Right ventricle myocardium superior (tissue), 1 donor: ENCODE measurements around the gene STRA6. TPM values are rescaled to one million over a fixed set of nuclear protein-coding genes. Genes with fewer than 3 reads are reported as not detected.

ENCODE experiments used
- ATAC-seq: fragments of 200-7000 bp; cut with Tn5 transposase; one replicate; pipeline ENCODE4 v1.9.1; 2020; ENCODE audit warnings: mild to moderate bottlenecking; ENCODE audit not compliant: poor library complexity
- DNase-seq: peaks from one replicate; pipeline ENCODE4 v3.0.0-alpha.2; 2020
- intact Hi-C: fragments of 100-400 bp; cut with DNase I; formaldehyde crosslinking; loops from one replicate; pipeline ENCODE4 v1.11.2; 2022
- long read RNA-seq: library from polyadenylated mRNA; unstranded; transcript quantifications from one replicate; pipeline ENCODE4 v2.0.0, GENCODE V29; 2021
- total RNA-seq: library from RNA; stranded (reverse); fragmentation: NEBNext Ultra II Directional; extraction: Animal tissue kit (Norgen Biotek cat#: 25700); gene quantifications from one replicate; pipeline ENCODE4 v1.2.1, GENCODE V29; 2021
- donor health status: DM: no; HTN: yes; CAD: no; lungs with severe emphysema.

STRA6 gene, protein sequence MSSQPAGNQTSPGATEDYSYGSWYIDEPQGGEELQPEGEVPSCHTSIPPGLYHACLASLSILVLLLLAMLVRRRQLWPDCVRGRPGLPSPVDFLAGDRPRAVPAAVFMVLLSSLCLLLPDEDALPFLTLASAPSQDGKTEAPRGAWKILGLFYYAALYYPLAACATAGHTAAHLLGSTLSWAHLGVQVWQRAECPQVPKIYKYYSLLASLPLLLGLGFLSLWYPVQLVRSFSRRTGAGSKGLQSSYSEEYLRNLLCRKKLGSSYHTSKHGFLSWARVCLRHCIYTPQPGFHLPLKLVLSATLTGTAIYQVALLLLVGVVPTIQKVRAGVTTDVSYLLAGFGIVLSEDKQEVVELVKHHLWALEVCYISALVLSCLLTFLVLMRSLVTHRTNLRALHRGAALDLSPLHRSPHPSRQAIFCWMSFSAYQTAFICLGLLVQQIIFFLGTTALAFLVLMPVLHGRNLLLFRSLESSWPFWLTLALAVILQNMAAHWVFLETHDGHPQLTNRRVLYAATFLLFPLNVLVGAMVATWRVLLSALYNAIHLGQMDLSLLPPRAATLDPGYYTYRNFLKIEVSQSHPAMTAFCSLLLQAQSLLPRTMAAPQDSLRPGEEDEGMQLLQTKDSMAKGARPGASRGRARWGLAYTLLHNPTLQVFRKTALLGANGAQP
- total RNA-seq, result not detected
- long read RNA-seq, partial matches to known transcripts, result 1 of 1 reads
- long read RNA-seq, other reads (novel, unspliced or antisense), result 0 of 1 reads

DNA sequence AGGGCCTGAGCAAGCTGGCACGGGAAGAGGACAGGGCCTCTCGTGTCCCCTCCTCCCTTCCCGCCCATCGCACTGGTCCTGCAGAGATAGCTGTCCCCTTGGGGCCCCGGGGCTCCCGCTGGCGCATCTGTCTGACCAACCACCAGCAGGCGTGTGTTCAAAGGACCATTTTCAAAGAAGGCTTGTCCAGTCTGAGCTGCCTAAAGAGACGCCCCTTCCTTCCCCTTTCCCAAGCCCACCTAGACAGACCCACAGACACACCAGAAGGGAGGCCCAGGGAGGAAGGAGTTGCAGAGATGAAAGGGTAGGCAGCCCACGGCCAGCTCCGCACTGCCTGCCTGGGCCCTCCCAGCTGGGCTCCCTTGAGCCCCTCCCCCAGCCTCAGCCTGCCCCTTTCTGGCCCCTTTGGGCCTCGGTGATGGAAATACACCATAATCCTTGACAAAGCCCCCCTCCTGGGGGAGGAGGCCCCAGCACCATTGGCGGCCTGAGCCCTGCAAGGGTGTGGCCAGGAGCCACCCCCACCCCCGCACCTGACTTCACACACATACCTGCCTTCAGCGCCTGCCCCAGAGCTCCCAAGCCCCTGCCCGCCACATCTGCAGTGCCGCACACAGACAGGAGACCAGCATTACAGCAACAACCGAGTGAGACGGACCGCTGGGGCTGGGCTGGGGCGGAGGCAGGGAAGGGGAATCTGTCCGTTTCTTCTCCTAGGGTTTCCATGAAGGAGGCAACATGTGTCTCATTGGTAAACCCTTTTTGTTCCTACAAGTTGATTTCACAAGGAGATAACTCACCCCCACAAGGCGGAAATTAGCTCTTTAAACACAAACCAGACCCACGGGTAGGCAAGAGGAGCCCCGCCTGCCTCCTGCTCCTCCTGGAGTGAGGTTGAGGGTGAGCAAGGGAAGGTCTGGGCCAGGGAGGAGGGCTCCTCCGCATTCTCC, at the start of gene STRA6:
Gene STRA6 (minus strand): TSS at position 336 of the 950 bp plus-strand sequence. CDS start 520 bp downstream, outside the sequence.
- intact Hi-C loops, result no loop called here
- DNase-seq (no peak), ATAC-seq (no peak)

DNA sequence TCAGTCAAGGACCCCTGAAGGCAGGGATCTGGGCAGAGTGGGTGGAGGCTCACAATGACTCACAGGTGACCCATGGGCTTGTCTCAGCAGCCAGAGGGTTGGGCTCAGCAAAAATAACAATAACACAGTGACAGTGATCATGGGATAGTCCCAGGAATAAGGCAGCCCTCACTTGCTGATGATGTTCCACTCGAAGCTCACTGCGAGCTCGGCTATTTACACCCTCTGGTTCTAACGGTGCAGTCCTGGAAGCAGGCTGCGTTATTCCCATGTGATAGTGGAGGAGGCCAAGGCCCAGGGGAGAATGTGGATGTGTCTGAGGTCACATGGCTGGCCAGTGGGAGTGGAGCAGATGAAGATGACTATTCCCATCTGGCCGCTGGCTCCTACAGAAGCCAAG, 49.7 kb upstream of the STRA6 start:
- DNase-seq (no peak), ATAC-seq (no peak)
- intact Hi-C loops, result no loop called here

DNA sequence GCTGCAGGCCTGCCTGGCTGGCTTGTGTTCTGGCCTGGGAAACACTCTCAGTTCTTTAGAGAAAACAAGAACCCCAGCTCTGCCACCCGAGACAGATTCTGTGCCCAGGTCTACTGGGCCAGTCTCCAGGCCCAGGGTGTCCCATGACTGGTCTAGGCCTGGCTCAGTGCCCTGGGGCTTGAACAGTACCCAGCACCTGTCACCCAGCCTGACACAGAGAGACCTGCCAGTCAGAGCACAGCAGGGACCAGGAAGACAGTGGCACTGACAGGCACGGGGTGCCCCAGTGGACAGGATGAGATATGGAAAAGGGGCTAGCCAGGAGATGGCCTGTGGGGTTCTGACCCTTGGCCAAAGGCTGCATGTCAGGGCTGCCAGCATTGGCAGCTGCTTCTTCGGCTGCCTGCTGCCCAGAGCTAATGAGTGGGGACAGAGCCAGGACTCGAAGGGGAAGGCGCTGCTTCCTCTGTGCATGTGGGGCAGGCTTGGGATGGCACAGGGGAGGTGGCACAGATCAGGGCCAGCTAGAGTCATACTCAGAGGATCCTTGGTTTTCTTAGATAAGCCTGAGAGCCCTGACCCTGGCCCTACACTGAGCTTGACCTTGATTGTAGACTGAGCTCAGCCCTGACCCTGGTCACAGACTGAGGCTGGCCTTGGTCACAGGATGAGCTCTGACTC, 48.7 kb upstream of the STRA6 start:
- peak; percentile 98 for ATAC-seq
- peak; percentile 91 for DNase-seq
- intact Hi-C loops, result no loop called here

DNA sequence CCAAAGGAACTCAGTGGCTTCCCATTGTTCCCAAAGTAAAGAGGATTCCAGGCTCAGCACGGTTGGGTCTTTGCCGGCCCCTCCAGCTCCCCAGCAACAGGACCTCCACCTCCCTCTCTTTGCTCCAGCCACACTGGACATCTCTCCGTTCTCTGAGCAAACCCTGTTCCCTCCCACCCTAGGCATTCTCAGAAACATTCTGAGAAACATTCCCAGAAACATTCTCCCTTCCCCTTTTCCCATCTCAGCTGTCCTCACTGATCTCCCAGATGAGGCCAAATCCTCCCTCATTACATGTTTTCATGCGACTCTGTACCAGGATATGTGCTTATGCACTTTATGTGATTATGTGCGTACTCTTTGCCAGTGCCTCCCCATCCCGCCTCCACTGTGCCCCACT, 47.7 kb upstream of the STRA6 start:
- intact Hi-C loops, result no loop called here
- ATAC-seq (no peak), DNase-seq (no peak)

DNA sequence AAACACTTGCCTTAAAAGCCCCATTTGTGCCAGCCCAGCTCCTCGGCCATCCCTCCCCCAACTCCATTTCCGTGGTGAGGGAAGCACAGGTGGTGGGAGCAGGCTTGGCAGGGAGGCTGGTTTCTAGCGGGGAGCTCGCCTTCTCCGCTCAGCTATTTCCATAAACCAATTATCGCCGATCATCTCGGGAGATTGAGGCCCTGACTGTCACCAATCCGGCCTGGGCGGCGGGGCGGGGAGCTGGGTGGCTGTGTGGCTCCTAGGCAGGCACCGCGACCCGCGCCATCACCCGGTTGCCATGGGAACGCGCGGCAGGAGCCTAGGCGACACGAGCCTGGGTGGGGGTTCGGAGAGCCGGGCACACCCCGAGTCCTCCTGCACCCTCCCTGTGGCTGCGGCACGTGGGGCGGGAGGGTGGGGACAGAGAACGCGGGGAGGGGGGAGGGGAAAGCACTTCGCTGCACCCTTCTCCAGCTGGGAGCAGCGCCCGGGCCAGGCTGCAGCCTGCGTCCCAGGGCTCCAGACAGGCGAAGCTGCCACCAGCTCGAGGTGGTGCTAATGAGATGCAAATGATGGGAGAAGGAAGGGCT, 42.9 kb upstream of the STRA6 start:
- peak; percentile 60 for ATAC-seq
- intact Hi-C loops, result no loop called here
- no peak for DNase-seq

DNA sequence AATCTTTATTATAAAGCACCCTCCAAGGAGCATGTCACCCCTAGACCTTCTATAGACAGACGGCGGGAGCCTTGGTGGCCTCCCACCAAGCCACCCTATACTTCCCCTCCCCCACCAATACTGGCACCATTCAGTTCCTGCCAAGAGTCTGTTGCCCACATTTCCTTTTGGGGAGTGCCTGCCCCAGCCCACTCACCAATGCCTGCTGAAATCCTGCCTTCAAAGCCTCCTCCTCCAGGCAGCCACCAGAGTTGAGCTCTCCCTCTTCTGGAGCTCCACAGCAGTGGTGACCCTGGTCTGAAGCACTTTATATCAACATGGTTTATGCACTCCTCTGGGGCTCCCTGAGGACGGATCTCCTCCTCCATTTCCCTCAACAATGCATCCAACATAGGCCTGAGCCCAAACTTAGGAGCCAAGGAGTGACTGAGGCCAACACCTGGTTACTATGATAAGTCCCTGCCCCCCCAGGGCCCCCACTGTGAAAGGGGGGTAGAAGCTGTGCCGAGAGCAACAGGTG, 42.3 kb upstream of the STRA6 start:
- no peak for DNase-seq
- intact Hi-C loops, result no loop called here
- no peak for ATAC-seq

DNA sequence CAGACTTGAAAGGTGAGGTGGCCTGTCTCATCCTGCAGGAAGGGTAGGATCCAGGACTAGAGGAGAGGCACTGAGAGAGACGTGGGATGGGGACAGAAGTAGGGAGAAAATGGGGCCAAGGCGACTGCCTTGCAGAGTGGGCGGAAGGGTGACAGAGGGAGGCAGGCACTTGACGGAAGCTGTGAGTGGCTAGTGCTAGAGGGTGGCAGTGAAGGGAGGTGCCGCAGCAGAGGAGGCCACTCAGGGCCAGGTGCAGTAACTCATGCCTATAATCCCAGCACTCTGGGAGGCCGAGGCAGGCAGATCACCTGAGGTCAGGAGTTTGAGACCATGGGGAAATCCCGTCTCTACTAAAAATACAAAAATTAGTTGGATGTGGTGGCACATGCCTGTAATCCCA, 40.8 kb upstream of the STRA6 start:
- DNase-seq, result no peak
- intact Hi-C loops, result no loop called here
- no peak for ATAC-seq

DNA sequence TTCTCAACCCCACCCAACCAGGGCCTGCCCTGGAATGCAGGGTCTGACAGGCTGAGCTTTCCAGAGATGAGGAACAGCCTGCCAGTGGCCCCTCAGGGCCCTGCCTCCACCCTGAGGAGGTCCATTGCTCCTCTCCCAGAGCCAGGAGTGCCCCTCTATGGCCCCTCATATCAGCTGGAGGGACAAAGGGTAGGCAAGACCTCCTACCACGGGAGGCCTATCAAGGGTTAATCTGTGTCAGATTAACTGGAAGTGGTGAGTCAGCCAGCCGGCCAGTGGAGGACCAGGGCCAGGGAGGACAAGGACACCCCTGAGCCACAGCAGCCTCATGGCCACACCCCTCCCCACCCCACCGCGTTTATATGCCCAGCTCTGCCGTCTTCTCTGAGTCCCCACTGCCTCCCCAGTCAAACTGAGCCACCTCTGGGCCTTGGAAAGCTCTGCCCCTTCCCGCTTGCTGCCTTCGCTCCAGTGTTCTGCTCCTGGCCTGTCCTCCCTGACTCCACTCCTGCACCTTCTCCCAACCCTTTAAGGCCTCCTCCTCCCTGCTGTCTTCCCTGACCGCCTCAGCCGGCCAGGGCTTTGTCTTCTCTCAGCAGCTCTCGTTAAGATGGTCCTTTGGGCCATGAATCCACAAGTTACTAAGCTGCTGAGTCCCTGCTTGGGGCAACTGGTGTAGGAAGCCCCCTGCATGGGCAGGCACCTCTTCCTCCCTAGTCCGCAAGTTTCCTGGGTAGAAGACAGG, 40.0 kb upstream of the STRA6 start:
- DNase-seq (peak; percentile 55), ATAC-seq (no peak)
- intact Hi-C loops, result no loop called here

DNA sequence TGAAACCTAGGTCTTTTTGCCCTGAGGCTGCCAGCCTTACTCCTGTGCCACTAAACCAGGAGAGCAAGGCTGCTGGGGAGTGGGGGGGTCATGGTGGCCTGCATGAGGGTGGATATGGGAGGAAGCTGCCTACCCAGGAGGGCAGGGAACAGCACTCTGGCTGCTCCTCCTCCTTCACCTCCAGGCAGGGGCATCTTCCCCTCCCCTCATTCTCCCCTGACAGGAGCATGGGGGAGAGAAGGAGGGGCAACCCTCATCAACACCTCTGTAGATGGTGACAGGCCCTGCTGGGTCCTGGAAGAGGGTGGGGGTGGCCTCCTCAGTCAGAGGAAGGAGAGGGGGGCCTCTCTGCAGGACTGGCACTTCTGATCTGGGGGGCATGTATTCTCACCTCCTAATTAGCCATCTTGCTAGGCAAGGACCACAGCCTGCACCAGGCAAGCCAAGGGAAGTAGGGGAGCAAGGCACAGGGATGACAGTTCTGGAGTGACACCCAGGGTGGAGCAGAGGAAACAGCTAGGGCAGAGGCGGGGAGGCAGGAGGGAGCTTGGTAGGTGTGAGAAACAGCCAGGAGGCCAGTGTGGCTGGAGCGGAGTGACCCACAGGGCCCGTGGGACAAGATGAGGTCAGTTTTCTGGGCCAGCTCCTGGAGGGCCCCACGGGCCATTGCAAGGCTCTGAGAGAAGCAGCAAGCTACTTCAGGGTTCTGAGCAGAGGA, 38.5 kb upstream of the STRA6 start:
- intact Hi-C loops, result no loop called here
- no peak for DNase-seq
- no peak for ATAC-seq

DNA sequence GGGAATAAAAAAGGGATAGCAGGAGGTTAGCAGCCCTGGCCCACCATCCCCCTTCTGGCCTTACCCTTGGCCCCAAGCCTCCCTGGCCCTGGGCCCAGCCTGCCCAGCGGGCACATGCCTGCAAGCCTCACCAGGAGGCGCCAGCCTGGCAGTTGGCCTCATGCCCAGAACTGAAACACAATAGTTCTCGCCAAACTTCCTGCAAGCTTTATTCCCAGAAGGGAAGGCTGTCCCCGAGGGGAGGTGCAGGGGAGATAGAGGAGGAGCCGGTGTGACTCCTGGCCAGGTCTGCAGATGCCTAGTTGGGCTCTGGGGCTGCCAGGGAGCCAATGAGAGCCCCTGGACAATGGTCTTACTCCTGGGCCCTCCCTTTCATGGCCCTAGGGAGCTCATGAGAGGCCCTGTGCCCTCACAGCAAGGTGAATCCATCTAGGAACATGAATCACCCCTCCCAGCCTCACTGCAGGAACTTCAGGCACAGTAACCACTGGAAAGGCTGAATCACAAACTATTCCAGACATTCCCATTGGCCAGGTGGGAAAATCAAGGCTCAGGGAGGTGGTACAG, 37.5 kb upstream of the STRA6 start:
- peak; percentile 91 for DNase-seq
- intact Hi-C loops, result no loop called here
- ATAC-seq, result peak; percentile 94

DNA sequence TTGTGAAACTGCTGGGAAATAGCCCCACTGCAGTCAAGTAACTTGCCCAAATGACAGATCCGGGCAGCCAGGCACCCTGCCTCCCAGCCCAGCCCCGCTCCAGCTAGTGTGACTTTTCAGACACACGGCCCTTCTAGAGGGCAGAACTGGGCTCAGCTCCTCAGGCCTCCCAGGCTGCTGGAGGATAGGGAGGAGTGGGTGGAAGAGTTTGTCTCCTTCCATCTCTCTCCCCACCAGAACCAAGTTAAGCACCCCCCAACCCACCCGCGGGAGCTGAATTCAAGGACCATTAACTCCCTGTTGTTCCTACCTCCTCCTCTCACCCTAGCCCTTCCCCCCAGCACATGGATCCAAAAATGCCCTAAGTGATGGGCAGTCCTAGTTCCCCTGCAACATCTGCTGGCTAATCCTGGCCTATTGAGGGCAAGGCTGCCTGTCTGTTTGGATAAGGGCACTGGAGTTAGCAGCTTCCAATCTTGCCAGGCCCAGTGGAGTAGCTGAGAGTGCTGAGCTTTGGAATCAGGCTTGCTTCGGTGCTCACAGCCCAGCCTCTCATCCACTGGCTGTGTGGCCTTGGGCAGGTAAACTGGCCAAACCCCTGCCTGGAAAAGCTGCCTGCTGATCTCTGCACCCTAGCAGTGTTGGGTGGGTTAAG, 36.6 kb upstream of the STRA6 start:
- DNase-seq (no peak), ATAC-seq (peak; percentile 48)
- intact Hi-C loops, result no loop called here

DNA sequence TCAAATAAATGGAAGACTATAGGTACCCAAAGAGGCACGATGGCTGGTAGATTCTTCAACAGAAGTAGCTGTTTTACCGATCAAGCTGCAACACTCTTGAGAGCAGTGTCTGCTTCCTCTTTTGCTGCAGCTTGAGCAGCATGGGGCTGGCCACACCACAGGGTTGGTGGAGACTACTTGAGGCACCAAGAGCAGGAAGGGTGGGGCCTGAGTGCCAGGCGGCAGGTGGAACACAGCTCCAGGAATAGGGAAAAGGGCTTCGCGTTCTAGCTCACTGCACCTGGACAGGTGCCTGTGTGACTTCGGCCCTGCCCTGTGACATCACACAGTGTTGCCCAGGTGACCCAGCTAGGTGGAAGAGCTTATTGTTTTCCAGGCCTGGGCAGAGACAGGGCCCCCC, 33.4 kb upstream of the STRA6 start, which contains the start of gene CCDC33:
Gene CCDC33 (plus strand): TSS at position 365 of the 400 bp plus-strand sequence. CDS start 394 bp downstream, outside the sequence.
- ATAC-seq (no peak), DNase-seq (no peak)
- intact Hi-C loops, result no loop called here

DNA sequence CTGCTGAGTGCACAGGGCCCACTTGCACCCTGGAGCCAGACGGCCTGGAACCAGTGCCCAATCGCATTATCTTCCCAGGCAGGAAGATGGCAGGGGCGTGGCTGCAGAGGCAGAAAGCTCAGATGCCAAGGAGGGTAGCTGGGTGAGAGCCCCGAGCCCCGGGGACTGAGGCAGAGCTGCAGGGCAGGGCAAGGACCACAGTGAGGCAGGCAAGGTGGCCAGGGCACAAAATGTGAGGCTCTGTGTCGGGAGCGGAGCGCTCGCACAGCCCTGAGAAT, 31.9 kb upstream of the STRA6 start:
- DNase-seq (no peak), ATAC-seq (no peak)
- intact Hi-C loops, result no loop called here

DNA sequence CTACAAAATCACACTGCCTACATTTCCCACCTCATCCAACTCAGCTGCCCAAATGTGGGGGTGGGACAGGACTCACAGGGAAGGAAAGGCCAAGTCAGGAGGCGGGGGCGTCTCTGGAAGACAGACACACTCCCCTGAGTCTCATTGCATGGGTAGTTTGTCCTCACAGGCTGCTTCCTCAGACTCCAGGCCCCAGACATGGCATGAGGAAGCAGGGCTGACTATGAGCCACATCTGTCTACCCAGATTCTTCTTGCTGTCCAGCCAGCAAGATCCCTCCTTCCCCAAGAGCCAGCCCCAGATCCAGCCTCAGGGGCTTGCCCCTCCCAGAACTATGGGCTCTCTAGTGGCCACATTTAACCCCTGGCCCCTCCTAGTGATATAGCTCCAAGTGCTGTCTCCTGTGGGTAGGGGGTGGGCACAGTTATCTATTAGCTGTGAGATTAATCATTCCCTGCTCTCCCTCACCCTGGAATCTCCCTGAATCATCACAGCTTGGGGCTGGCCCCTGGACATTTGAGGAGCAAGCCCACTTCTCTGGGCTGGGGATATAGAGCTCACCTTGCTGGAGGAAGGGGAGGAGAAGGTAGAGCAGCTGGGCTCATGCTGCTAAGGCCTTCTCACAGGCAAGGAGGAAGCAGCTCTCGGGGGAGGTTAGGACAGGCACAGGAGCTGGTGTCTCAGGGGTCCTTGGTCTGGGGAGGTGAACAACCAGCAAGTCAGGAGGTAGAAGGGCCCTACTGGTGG, 31.4 kb upstream of the STRA6 start:
- no peak for ATAC-seq
- DNase-seq, result no peak
- intact Hi-C loops, result no loop called here

DNA sequence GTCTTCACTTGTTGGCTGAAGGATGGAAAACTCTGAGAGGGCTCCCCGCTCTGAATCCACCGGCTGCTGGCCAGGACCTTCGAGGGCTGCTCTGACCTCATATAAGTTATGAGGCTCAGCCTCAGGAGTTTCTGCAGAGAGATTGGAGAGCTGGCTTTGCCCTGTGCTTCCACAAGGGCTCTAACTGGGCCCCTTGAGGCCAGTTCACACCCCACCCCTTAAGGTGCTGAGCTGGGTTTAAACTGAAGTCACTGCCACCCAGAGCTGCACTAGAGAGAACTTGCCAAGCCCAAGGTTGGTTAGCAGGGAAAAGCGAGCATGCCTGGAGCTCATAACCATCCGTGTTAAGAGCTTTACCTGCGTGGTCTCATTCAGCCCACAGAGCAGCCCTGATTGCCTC, 30.8 kb upstream of the STRA6 start:
- intact Hi-C loops, result no loop called here
- DNase-seq, result no peak
- no peak for ATAC-seq
